Dendritic cell treated with granulocyte-macrophage colony-stimulating factor and Interleukin-4, amounts not matched to agents 40 ng/mL and 50 ng/mL, for 4 days (primary cell): Measurements from ENCODE around the gene ACOT9.
"Not testable (repeated sequence)": the region's sequence is repeated elsewhere in the genome, so short reads cannot be mapped to it uniquely, and the experiment has no call there.

Source experiments
- H3K27ac Mint-ChIP-seq: one replicate; pipeline ENCODE4 v1.8.0; 2022; ENCODE audit warnings: mild to moderate bottlenecking, mixed read lengths
- H3K27me3 Mint-ChIP-seq: one replicate; pipeline ENCODE4 v1.8.0; 2022; ENCODE audit warnings: mild to moderate bottlenecking, mixed read lengths
- H3K36me3 Mint-ChIP-seq: one replicate; pipeline ENCODE4 v1.8.0; 2022; ENCODE audit warnings: low read depth, mixed read lengths
- H3K4me1 Mint-ChIP-seq: one replicate; pipeline ENCODE4 v1.8.0; 2022; ENCODE audit warnings: low read depth, mixed read lengths
- H3K4me3 Mint-ChIP-seq: one replicate; pipeline ENCODE4 v1.8.0; 2022; ENCODE audit warnings: mild to moderate bottlenecking, moderate library complexity, mixed read lengths
- H3K9me3 Mint-ChIP-seq: one replicate; pipeline ENCODE4 v1.8.0; 2022; ENCODE audit warnings: mixed read lengths
- intact Hi-C: fragments of 100-400 bp; cut with micrococcal nuclease; formaldehyde crosslinking; loops from one replicate; pipeline ENCODE4 v1.15.0; 2022

The ACOT9 gene

GRCh38 chrX:23752740-23753415 lies 9.8 kb upstream of the ACOT9 start:
- no peaks in the 10 kb centered on the region for H3K27me3 Mint-ChIP-seq
- H3K27ac Mint-ChIP-seq = no peak overlapping the region
- intact Hi-C loops = no loop called here
- no peaks in the 10 kb centered on the region for H3K4me1 Mint-ChIP-seq
- no peaks in the 10 kb centered on the region for H3K9me3 Mint-ChIP-seq
- no peaks in the 10 kb centered on the region for H3K36me3 Mint-ChIP-seq
- H3K4me3 Mint-ChIP-seq = no peak overlapping the region

GRCh38 chrX:23749576-23749975 lies 6.5 kb upstream of the ACOT9 start:
- no peaks in the 10 kb centered on the region for H3K27me3 Mint-ChIP-seq
- no peak overlapping the region for H3K27ac Mint-ChIP-seq
- no peaks in the 10 kb centered on the region for H3K36me3 Mint-ChIP-seq
- H3K4me1 Mint-ChIP-seq = no peaks in the 10 kb centered on the region
- intact Hi-C loops = loop anchor here (10.0 kb wide), 1 partner anchor 55 kb away; no protein-coding TSS in a partner anchor
- no peak overlapping the region for H3K4me3 Mint-ChIP-seq
- H3K9me3 Mint-ChIP-seq = no peaks in the 10 kb centered on the region

- Mint-ChIP-seq H3K27ac (no peak overlapping the region), H3K36me3 (no peaks in the 10 kb centered on the region), H3K4me3 (no peak overlapping the region), H3K27me3 (no peaks in the 10 kb centered on the region), H3K9me3 (no peaks in the 10 kb centered on the region), H3K4me1 (no peaks in the 10 kb centered on the region)
- intact Hi-C loops = loop anchor here (10.0 kb wide), 1 partner anchor 54 kb away; no protein-coding TSS in a partner anchor
Measured at GRCh38 chrX:23749129-23749528, 6.1 kb upstream of the ACOT9 start.

DNA sequence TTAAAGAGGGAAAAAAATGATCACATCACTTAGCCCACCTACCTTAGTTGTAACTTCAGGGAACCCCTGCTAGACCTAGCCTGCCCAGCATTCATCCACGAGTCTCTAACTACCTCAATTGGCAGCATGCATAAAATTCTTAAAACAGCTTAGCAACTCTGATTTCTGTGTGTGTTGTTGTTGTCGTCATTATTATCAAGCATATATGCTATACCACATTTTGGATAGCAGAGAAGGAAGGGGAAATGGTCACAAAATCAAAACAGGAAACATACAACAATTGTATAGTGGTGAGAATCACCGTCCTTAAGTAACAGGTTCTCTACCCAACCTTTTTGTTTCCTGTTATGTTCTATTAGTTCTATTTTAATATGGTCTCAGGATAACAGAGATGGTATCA lies 2.7 kb upstream of the ACOT9 start:
- Mint-ChIP-seq H3K4me1 (peaks cover 8% of the 10 kb centered on the region), H3K27ac (no peak overlapping the region), H3K4me3 (no peak overlapping the region), H3K36me3 (peaks cover 1% of the 10 kb centered on the region), H3K27me3 (no peaks in the 10 kb centered on the region), H3K9me3 (no peaks in the 10 kb centered on the region)
- intact Hi-C loops = loop anchor here (10.0 kb wide), 1 partner anchor 51 kb away; no protein-coding TSS in a partner anchor

- Mint-ChIP-seq H3K4me3 (peak overlapping the region; percentile 85), H3K27ac (peak overlapping the region; percentile 92), H3K4me1 (peaks cover 24% of the 10 kb centered on the region)
- H3K27me3 Mint-ChIP-seq, H3K36me3 Mint-ChIP-seq, H3K9me3 Mint-ChIP-seq: not testable (repeated sequence)
- intact Hi-C loops = loop anchor here (1.0 to 10.0 kb wide), 3 partner anchors 38 to 311 kb away; partner anchors contain the start of gene EIF2S3
Measured at GRCh38 chrX:23743623-23743971, 521 bp upstream of the ACOT9 start.

DNA sequence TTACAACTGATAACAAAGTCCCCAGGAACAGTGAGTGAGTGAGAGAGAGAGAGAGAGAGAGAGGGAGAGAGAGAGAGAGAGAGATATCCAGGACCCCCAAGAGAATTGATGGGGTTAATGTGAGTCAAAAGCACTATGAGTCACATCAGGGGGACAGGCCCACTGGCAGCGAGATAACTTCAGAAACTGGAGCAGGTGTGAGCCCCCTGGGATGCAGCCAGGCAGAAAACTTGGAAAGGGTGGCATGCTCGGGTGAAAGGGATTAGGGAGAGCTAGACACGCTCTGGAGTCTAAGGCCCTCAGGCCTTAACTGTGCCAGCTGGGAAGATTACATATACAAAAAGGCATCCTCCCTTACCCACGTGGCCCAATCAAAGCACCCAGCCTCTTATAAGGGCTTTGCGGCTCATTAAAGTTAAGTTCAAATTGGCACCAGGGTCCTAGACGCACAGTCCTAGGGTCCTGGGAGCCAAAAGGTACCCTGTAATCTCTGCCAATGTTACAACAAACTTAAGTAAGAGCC lies 841 bp downstream of the ACOT9 start:
- H3K27ac Mint-ChIP-seq = peak overlapping the region; percentile 92
- H3K4me1 Mint-ChIP-seq = peaks cover 24% of the 10 kb centered on the region
- H3K27me3 Mint-ChIP-seq = no peaks in the 10 kb centered on the region
- H3K9me3 Mint-ChIP-seq = no peaks in the 10 kb centered on the region
- intact Hi-C loops = loop anchor here (2.0 to 10.0 kb wide), 2 partner anchors 47 to 313 kb away; partner anchors contain the start of gene EIF2S3
- peak overlapping the region; percentile 85 for H3K4me3 Mint-ChIP-seq
- peaks cover 6% of the 10 kb centered on the region for H3K36me3 Mint-ChIP-seq

GRCh38 chrX:23737413-23737812 lies 5.7 kb downstream of the ACOT9 start:
- Mint-ChIP-seq H3K4me1 (peaks cover 38% of the 10 kb centered on the region), H3K4me3 (no peak overlapping the region), H3K27me3 (no peaks in the 10 kb centered on the region), H3K27ac (no peak overlapping the region), H3K36me3 (peaks cover 19% of the 10 kb centered on the region), H3K9me3 (no peaks in the 10 kb centered on the region)
- intact Hi-C loops = no loop called here

DNA sequence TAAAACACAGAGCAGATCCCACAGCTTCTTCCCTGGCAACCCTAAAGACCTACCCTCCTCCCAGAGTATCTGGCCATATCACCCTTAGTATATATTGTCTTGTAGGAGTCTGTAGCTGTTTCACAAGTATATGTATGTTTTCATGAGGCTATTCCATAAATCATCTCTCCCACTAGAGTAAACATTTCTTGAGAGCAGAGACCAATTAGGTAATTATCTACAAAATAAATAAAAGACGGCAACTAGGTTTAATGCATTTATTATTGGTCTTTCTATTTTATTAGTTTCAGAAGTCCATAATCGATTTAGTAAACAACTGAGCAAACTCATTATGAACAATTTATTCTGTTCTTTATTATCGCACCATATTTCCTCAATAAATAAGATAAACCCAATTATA lies 7.0 kb downstream of the ACOT9 start:
- intact Hi-C loops = no loop called here
- peaks cover 32% of the 10 kb centered on the region for H3K36me3 Mint-ChIP-seq
- H3K4me3 Mint-ChIP-seq = no peak overlapping the region
- peaks cover 30% of the 10 kb centered on the region for H3K4me1 Mint-ChIP-seq
- no peaks in the 10 kb centered on the region for H3K27me3 Mint-ChIP-seq
- no peak overlapping the region for H3K27ac Mint-ChIP-seq
- H3K9me3 Mint-ChIP-seq = no peaks in the 10 kb centered on the region

- intact Hi-C loops = loop anchor here (5.0 kb wide), 1 partner anchor 50 kb away; the partner anchor contains the start of gene SAT1
- no peaks in the 10 kb centered on the region for H3K27me3 Mint-ChIP-seq
- H3K27ac Mint-ChIP-seq = peak overlapping the region; percentile 70
- no peaks in the 10 kb centered on the region for H3K9me3 Mint-ChIP-seq
- no peak overlapping the region for H3K4me3 Mint-ChIP-seq
- peaks cover 54% of the 10 kb centered on the region for H3K36me3 Mint-ChIP-seq
- peaks cover 25% of the 10 kb centered on the region for H3K4me1 Mint-ChIP-seq
Measured at GRCh38 chrX:23732704-23733103, 10.4 kb downstream of the ACOT9 start.

DNA sequence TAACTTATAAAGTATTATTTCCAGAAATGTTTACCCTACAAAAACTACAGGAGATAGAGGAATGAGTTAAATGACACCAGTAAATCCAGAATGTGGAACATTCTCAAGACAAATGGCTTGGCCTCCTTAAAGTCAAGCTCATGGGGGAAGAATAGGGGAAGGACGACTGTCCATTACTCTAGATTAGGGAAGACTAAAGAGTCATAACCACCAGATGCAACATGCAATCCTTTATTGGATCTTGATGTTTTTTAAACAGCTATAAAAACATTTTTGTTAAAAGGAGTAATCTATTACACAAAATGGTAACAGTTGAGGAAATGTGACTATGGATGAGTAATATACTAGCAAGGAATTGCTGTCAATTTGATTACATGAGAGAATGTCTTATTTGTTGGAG lies 11.1 kb downstream of the ACOT9 start:
- peak overlapping the region; percentile 19 for H3K27ac Mint-ChIP-seq
- no peaks in the 10 kb centered on the region for H3K9me3 Mint-ChIP-seq
- intact Hi-C loops = loop anchor here (5.0 kb wide), 1 partner anchor 50 kb away; the partner anchor contains the start of gene SAT1
- peaks cover 26% of the 10 kb centered on the region for H3K4me1 Mint-ChIP-seq
- H3K4me3 Mint-ChIP-seq = no peak overlapping the region
- H3K27me3 Mint-ChIP-seq = no peaks in the 10 kb centered on the region
- peaks cover 56% of the 10 kb centered on the region for H3K36me3 Mint-ChIP-seq

GRCh38 chrX:23729214-23729613 lies 13.9 kb downstream of the ACOT9 start:
- Mint-ChIP-seq H3K4me1 (peaks cover 31% of the 10 kb centered on the region), H3K9me3 (no peaks in the 10 kb centered on the region), H3K4me3 (no peak overlapping the region), H3K27me3 (no peaks in the 10 kb centered on the region), H3K27ac (no peak overlapping the region), H3K36me3 (peaks cover 71% of the 10 kb centered on the region)
- intact Hi-C loops = no loop called here

GRCh38 chrX:23727206-23727605 lies 15.9 kb downstream of the ACOT9 start:
- Mint-ChIP-seq H3K9me3 (no peaks in the 10 kb centered on the region), H3K4me1 (peaks cover 21% of the 10 kb centered on the region), H3K27ac (peak overlapping the region; percentile 69), H3K27me3 (no peaks in the 10 kb centered on the region), H3K36me3 (peaks cover 83% of the 10 kb centered on the region), H3K4me3 (no peak overlapping the region)
- intact Hi-C loops = no loop called here

GRCh38 chrX:23726191-23726590 lies 16.9 kb downstream of the ACOT9 start:
- H3K27ac Mint-ChIP-seq = peak overlapping the region; percentile 69
- H3K9me3 Mint-ChIP-seq = no peaks in the 10 kb centered on the region
- H3K4me1 Mint-ChIP-seq = peaks cover 21% of the 10 kb centered on the region
- H3K36me3 Mint-ChIP-seq = peaks cover 80% of the 10 kb centered on the region
- H3K27me3 Mint-ChIP-seq = no peaks in the 10 kb centered on the region
- intact Hi-C loops = no loop called here
- H3K4me3 Mint-ChIP-seq = no peak overlapping the region

GRCh38 chrX:23720117-23720677 lies 22.9 kb downstream of the ACOT9 start:
- Mint-ChIP-seq H3K9me3 (no peaks in the 10 kb centered on the region), H3K36me3 (peaks cover 86% of the 10 kb centered on the region), H3K4me1 (no peaks in the 10 kb centered on the region), H3K4me3 (no peak overlapping the region), H3K27ac (no peak overlapping the region), H3K27me3 (no peaks in the 10 kb centered on the region)
- intact Hi-C loops = no loop called here
